Aorta (tissue), 5 donors: ENCODE measurements around the gene BNC2. TPM values are rescaled to one million over a fixed set of nuclear protein-coding genes. Genes with fewer than 3 reads are reported as not detected.
"Not testable (repeated sequence)": the region's sequence is repeated elsewhere in the genome, so short reads cannot be mapped to it uniquely, and the experiment has no call there.

Experiments
- ATAC-seq: fragments of 200-7000 bp; cut with Tn5 transposase; one replicate; pipeline ENCODE4 v1.9.1; 2022; ENCODE audit warnings: moderate library complexity; ENCODE audit not compliant: low FRiP score
- DNase-seq, 2 donors: peaks; one replicate each; pipeline ENCODE4 v3.0.0-alpha.2; 2020
- H3K27ac ChIP-seq, 2 donors: one replicate each; pipeline ENCODE4 v1.5.1; 2013; ENCODE audit warnings: low read length in 2 of 2, mild to moderate bottlenecking in 2 of 2, moderate library complexity in 2 of 2, control low read depth in 1 of 2, inconsistent platforms in 1 of 2, low read depth in 1 of 2
- H3K27me3 ChIP-seq, 2 donors: one replicate each; pipeline ENCODE4 v1.6.1; 2013; ENCODE audit warnings: control low read depth in 1 of 2, low read length in 1 of 2, mild to moderate bottlenecking in 1 of 2, moderate library complexity in 1 of 2; ENCODE audit not compliant: insufficient read depth in 2 of 2, control insufficient read depth in 1 of 2
- H3K36me3 ChIP-seq, 2 donors: one replicate each; pipeline ENCODE4 v1.6.1; 2013; ENCODE audit warnings: control low read depth in 1 of 2, low read length in 1 of 2, mild to moderate bottlenecking in 1 of 2; ENCODE audit not compliant: insufficient read depth in 2 of 2, control insufficient read depth in 1 of 2
- H3K4me1 ChIP-seq, 2 donors: one replicate each; pipeline ENCODE4 v1.6.1; 2013; ENCODE audit warnings: low read length in 2 of 2, control low read depth in 1 of 2, mild to moderate bottlenecking in 1 of 2, moderate library complexity in 1 of 2; ENCODE audit not compliant: insufficient read depth in 2 of 2, control insufficient read depth in 1 of 2
- H3K4me3 ChIP-seq, 2 donors: one replicate each; pipeline ENCODE4 v1.5.1; 2013; ENCODE audit warnings: low read length in 2 of 2, control low read depth in 1 of 2, mild to moderate bottlenecking in 1 of 2
- H3K9me3 ChIP-seq: one replicate; pipeline ENCODE4 v1.6.1; 2013; ENCODE audit warnings: mild to moderate bottlenecking, low read length; ENCODE audit not compliant: control insufficient read depth
- WGBS, 2 donors: extraction: QIAGEN DNeasy Blood & Tissue Kit; methylation state at CpG; one replicate each; pipeline ENCODE4 v1.1.7; 2013; 5-methylcytosine and 5-hydroxymethylcytosine counted together
- intact Hi-C, 2 donors: fragments of 100-400 bp; cut with DNase I; formaldehyde crosslinking; loops; one replicate each; pipeline versions ENCODE4 v1.14.2 to v1.15.0; 2022
- polyA plus RNA-seq, 2 donors: library from polyadenylated mRNA; stranded (reverse); fragments of 200-250 nt; gene quantifications; one replicate each; pipeline ENCODE4 v1.2.3, GENCODE V29; 2013
- total RNA-seq, 2 donors: library from RNA; stranded (reverse); fragmentation: NEBNext Ultra II Directional; extraction: Animal tissue kit (Norgen Biotek cat#: 25700); gene quantifications; one replicate each; pipeline ENCODE4 v1.2.1, GENCODE V29; 2021
- donor health status: healthy with polysubstance abuse.
- donor health status: Bipolar disorder and iron deficiency.
- donor health status: DM: no; HTN: no; CAD: no.
- donor health status: DM: no; HTN: no; CAD: no.
- donor health status: DM: yes; HTN: yes; CAD: no.

The BNC2 gene
- total and polyA plus RNA-seq, 4 donors = 0.36 to 69.0 (median 11.5) TPM

DNA sequence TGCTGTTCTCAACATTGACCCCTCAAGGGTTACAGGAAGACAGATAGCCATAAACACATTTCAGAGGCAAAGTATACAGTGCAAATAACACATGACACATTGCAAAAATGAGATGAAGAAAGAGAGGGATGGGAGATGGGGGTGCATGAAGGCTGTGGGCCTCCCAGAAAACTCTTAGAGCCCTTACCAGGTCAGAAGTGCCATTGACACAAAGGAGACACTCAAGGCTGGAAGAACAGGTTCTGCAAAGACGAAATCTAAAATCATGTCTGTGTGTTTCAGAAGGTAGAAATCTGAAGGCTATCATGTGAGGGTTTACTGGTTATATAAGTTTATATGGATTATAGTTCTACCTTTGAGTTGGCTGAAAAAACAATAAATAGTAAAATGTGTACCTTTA lies 318.8 kb downstream of the BNC2 start:
- ATAC-seq (no peak), DNase-seq (no peak)
- H3K27me3 ChIP-seq = no peaks in the 10 kb centered on the region
- H3K9me3 ChIP-seq = no peaks in the 10 kb centered on the region
- H3K4me3 ChIP-seq = no peak overlapping the region
- H3K36me3 ChIP-seq = no peaks in the 10 kb centered on the region
- intact Hi-C loops = no loop called here
- no peak overlapping the region for H3K27ac ChIP-seq
- 94 to 100% methylated on average over 1 of the region's 1 CpG for WGBS, 2 donors
- no peaks in the 10 kb centered on the region for H3K4me1 ChIP-seq

DNA sequence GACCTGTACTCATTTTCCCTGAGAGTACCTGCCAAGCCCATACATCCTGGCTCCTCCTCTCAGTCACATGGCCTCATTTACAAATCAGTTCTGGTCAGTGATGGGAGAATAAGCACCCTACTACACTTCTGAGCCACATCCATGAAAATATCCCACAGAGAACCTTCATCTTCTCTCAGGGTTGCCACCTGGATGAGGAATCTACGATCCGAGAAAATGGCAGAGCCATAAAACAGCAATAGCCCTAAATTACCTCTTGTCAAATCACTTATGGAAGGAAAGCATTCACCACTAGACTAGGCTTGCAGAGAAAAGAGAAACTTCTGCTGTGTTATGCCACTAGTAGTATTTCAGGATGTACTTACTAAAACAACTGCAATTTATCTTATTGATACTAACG lies 324.8 kb downstream of the BNC2 start:
- DNase-seq = no peak

DNA sequence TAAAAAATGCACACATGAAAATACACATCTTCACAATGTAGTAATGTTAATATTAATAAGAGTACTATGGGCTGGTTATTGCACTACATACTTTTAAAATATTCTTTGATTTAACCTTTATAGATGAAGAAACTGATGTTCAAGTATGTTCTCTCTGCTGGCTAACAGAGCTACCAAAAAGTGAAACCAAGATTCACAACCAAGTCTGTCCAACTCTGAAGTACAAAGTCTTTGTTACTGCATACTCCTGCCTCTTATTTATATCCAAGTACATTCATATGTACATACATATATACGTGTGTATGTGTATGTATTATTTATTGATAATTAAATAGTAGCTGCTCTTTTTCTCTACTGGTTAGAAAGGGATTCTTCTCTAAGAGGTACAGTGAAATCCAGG lies 325.6 kb downstream of the BNC2 start:
- Histone ChIP-seq H3K4me3 (no peak overlapping the region), H3K9me3 (no peaks in the 10 kb centered on the region), H3K4me1 (no peaks in the 10 kb centered on the region), H3K36me3 (no peaks in the 10 kb centered on the region), H3K27me3 (no peaks in the 10 kb centered on the region), H3K27ac (no peak overlapping the region)
- intact Hi-C loops = no loop called here
- no peak for ATAC-seq
- WGBS, 2 donors = 45 to 73% methylated on average over 1 of the region's 1 CpG
- DNase-seq = no peak

More for the DNA sequence above, 324.8 kb downstream of the BNC2 start:
- no peaks in the 10 kb centered on the region for H3K9me3 ChIP-seq
- no peaks in the 10 kb centered on the region for H3K4me1 ChIP-seq
- no peak overlapping the region for H3K4me3 ChIP-seq
- no peaks in the 10 kb centered on the region for H3K36me3 ChIP-seq
- WGBS, 2 donors = 90 to 92% methylated on average over 3 of the region's 3 CpGs
- H3K27me3 ChIP-seq = no peaks in the 10 kb centered on the region
- intact Hi-C loops = no loop called here
- H3K27ac ChIP-seq = no peak overlapping the region
- ATAC-seq = no peak

DNA sequence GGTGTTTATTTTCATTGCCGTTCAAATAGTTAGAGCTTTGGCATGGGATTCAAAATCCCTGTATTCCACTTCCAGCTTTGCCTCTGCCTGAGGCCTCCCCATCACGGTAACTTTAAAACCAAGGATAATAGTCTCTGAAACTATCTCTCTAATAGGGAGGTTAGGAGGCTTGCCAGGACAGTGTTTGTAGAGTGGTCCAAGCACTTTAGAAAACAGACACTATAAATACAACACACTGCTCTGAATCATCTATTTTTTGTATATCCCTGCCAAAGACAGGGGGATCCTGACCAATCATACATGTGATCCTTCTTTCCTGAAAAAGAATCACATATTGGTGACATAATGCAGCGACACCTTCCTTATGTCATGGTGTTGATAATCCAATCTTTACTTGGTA lies 326.8 kb downstream of the BNC2 start:
- H3K9me3 ChIP-seq = no peaks in the 10 kb centered on the region
- H3K4me3 ChIP-seq = no peak overlapping the region
- no peak overlapping the region for H3K27ac ChIP-seq
- H3K4me1 ChIP-seq = no peaks in the 10 kb centered on the region
- no peak for ATAC-seq
- no peaks in the 10 kb centered on the region for H3K36me3 ChIP-seq
- no peak for DNase-seq
- intact Hi-C loops = no loop called here
- no peaks in the 10 kb centered on the region for H3K27me3 ChIP-seq
- WGBS, 2 donors = 70 to 78% methylated on average over 3 of the region's 3 CpGs

DNA sequence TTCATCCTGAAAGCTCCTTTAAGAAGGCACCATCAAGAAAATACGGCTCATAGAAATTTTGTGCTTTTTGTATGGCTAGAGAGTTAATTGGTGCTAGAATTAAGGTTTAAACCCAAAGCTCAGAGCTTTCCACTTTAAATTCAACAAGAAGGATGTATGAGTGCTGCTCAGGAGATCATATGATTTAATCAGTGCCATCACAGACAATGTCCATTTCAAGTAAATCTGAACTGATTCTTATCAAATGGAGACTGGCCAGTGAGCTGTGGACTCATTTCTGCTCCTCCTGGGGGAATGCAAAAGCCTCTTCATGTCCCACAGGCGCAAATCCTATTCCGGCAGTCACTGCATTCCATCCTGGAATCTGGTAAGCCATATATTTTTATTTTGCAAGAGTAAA lies 327.2 kb downstream of the BNC2 start:
- WGBS, 2 donors = 93 to 97% methylated on average over 3 of the region's 3 CpGs
- H3K4me3 ChIP-seq = no peak overlapping the region
- no peaks in the 10 kb centered on the region for H3K9me3 ChIP-seq
- H3K27ac ChIP-seq = no peak overlapping the region
- ATAC-seq (no peak), DNase-seq (no peak)
- no peaks in the 10 kb centered on the region for H3K36me3 ChIP-seq
- no peaks in the 10 kb centered on the region for H3K27me3 ChIP-seq
- H3K4me1 ChIP-seq = no peaks in the 10 kb centered on the region
- intact Hi-C loops = no loop called here

DNA sequence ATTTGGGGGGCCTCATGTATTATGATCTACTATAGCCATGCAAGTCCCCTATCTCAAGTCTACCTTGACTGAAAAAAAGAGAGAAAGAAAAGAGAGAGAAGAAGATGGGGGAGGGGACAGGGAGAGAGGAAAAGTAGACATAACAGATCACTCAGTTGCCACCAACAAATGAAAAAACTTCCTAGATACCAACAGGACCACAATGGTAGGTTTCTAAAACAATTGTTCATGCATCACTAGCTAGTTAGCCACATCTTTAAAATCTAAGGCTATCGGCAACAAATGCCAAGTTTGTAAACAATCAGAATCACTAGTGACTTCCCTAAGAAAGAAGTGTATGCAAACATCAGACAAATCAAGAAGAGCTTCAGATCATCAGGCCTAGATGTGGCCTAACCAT lies 328.2 kb downstream of the BNC2 start:
- no peaks in the 10 kb centered on the region for H3K36me3 ChIP-seq
- no peak for DNase-seq
- H3K4me3 ChIP-seq = no peak overlapping the region
- intact Hi-C loops = no loop called here
- H3K9me3 ChIP-seq = no peaks in the 10 kb centered on the region
- ATAC-seq = no peak
- no peaks in the 10 kb centered on the region for H3K27me3 ChIP-seq
- no peaks in the 10 kb centered on the region for H3K4me1 ChIP-seq
- no peak overlapping the region for H3K27ac ChIP-seq
- WGBS, 2 donors = 97% methylated on average over 1 of the region's 1 CpG

DNA sequence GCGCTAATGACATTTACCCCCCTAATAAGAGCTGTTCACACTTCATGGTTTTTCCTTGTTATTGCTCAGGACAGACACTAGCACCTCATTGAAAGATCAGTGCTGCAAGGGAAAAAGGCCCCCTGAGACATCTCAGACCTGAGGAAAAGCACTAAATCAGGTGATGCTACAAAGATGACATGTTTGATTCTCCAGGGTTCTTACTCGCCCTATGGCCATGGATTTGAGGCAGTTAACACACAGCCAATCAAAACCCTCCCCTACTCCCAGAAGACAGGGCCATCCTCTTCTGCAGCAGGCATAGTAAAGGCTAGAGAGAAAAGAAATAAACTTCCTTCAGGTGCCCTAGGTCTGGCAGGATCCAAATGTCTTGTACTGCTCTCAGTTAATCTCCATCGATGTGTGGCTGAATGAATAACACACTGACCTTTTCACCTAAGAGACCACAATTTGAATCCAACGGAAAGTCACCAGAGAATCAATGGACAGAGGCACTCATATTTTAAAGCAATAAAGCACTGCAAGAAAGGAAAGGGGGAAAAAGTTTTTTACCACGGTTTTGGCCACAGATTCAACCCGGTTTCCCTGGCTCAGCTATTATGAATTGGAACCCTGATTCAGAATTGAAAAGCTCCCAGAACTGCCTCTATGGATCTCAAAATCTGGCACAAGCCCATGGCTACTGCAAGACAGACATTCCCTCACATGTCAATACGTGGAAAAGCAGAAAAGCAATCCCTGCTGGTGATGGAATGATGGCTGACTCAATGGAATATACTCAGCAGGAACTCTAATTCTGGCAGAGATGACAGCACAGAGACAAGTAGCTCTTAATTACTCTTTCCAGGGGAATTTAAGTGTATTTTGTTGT lies 329.5 kb downstream of the BNC2 start:
- WGBS, 2 donors = 72 to 79% methylated on average over 7 of the region's 7 CpGs
- H3K27ac ChIP-seq = no peak overlapping the region
- intact Hi-C loops = no loop called here
- ATAC-seq = no peak
- DNase-seq = no peak
- H3K4me3 ChIP-seq = no peak overlapping the region
- no peaks in the 10 kb centered on the region for H3K36me3 ChIP-seq
- no peaks in the 10 kb centered on the region for H3K4me1 ChIP-seq
- H3K27me3 ChIP-seq = no peaks in the 10 kb centered on the region
- H3K9me3 ChIP-seq = no peaks in the 10 kb centered on the region

DNA sequence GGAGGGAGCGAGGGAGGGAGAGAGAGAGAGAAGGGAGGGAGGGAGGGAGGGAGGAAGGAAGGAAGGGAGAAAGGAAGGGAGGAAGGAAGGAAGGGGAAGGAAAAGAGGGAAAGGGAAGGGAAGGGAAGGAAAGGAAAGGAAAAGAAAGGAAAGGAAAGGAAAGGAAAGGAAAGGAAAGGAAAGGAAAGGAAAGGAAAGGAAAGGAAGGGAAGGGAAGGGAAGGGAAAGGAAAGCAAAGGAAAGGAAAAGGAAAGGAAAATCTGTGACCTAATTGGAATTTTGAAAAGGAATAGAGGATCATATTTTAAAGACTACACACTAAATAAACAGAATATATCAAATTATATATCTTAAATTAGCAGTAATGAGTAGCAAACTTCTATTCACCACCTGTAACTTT lies 330.8 kb downstream of the BNC2 start:
- WGBS, 2 donors = 83 to 96% methylated on average over 1 of the region's 1 CpG
- H3K27me3 ChIP-seq, DNase-seq, H3K27ac ChIP-seq, H3K4me1 ChIP-seq, H3K4me3 ChIP-seq, ATAC-seq, H3K36me3 ChIP-seq, H3K9me3 ChIP-seq, intact Hi-C loops: not testable (repeated sequence)

DNA sequence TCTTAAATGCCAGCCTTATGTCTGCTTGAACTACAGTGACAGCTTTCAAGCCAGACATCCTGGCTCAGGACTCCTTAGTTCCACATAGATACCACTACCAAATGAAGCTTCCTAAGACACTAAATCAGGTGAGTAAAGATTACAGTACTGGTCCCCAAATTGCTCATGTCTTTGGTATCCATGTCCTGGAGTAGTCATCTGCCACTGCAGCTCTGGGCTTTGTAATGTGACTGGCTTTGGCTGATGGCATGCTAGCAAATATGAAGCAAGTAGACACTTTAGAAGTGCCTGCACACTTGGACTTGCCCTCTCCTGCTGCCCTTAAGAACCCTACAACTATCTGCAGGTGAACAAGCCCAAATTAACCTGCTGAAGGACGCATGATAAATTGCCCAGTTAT lies 334.9 kb downstream of the BNC2 start:
- Histone ChIP-seq H3K9me3 (no peaks in the 10 kb centered on the region), H3K4me1 (no peaks in the 10 kb centered on the region), H3K27ac (no peak overlapping the region)

More for the DNA sequence above, 334.9 kb downstream of the BNC2 start:
- no peak for DNase-seq
- ATAC-seq = no peak
- no peak overlapping the region for H3K4me3 ChIP-seq
- no peaks in the 10 kb centered on the region for H3K27me3 ChIP-seq
- 95 to 100% methylated on average over 1 of the region's 1 CpG for WGBS, 2 donors
- no peaks in the 10 kb centered on the region for H3K36me3 ChIP-seq
- intact Hi-C loops = no loop called here
